Measurements from ENCODE around the gene OPCML.

Gene OPCML

GRCh38 chr11:132904091-132904490 lies 628.2 kb downstream of the OPCML start:
- CTCF ChIA-PET, result no interaction called here
- H3K27ac ChIP-seq, result no peak overlapping the region
- DNase-seq (ENCODE audit: low spot score), result no peak
- TF ChIP-seq CTCF (conservative IDR thresholded peaks at IDR 0.05; ENCODE audit: low read depth), result no peak
- POLR2A ChIA-PET (ENCODE audit: low non-redundant PET), result no interaction called here

DNA sequence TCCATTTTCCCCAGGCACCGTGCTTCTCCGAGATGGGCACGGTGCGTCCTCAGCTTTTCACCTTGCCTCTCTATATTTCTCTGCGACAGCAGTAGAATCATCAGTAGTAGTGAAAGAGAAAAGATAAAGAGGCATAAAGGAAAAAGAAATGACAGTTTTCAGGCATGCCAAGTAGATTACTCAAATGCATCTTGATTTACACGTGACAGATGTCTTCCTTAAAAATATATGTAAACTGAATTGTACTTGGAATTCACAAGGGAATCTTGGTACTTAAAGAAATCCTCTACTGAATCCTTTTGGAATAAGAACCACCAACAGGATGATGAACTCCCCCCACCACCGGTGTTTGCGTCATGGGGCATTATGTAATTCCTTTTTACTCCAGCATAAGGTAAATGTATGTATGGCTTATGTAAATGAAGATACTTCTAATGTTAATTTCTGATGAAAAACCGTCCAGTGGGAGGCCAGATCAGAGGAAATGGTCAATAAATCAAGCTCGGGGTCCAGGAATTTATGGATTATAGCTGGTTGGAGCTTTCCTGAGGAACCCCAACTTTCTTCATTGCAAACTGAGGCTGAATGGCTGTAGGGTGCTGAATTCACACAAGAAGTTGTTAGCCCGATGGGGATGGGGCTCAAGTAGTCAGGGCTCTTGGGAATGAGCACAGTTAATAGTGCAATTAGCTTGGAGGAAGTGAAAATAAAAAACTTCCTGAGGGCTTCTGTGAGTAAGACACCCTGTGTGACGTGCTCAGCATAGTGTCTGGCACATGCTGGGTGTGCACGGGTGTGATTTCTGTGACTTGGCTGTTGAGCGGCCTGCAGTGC lies 630.4 kb downstream of the OPCML start:
- TF ChIP-seq CTCF (conservative IDR thresholded peaks at IDR 0.05; ENCODE audit: low read depth), result no peak
- ChIA-PET CTCF (no interaction called here), POLR2A (ENCODE audit: low non-redundant PET) (no interaction called here)
- DNase-seq (ENCODE audit: low spot score), result no peak
- H3K27ac ChIP-seq, result no peak overlapping the region

- CTCF ChIA-PET, result no interaction called here
- no peak overlapping the region for H3K27ac ChIP-seq
- POLR2A ChIA-PET (ENCODE audit: low non-redundant PET), result no interaction called here
- DNase-seq (ENCODE audit: low spot score), result no peak
- TF ChIP-seq CTCF (conservative IDR thresholded peaks at IDR 0.05; ENCODE audit: low read depth), result no peak
Measured at GRCh38 chr11:132898676-132899075, 633.6 kb downstream of the OPCML start.

GRCh38 chr11:132898021-132898420 lies 634.3 kb downstream of the OPCML start:
- CTCF ChIA-PET, result interaction anchor here (0.6 kb wide), 1 partner anchor 10 kb away, joined by 3 read pairs; no protein-coding TSS in a partner anchor
- DNase-seq (ENCODE audit: low spot score), result no peak
- POLR2A ChIA-PET (ENCODE audit: low non-redundant PET), result no interaction called here
- H3K27ac ChIP-seq, result no peak overlapping the region
- TF ChIP-seq CTCF (conservative IDR thresholded peaks at IDR 0.05; ENCODE audit: low read depth), result no peak

DNA sequence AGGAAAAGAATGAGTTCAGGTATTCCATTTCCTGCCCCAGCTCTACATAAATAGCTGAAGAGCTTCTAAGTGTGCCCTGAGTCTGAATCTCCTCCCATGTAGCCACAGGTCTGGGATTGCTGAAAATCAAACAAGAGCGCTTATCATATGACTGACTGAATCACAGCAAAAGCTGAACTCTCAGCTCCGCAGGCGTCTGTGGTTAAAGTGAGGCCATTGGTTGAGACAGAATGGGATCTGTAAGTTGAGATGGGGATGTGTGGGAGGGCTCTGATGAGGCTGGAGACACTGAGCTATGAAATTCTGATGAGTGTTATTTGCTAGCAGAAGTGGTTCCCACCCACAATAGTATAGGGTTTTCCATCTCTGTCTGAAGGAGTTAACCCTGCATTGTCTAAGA lies 637.0 kb downstream of the OPCML start:
- ChIA-PET POLR2A (ENCODE audit: low non-redundant PET) (no interaction called here), CTCF (no interaction called here)
- TF ChIP-seq CTCF (conservative IDR thresholded peaks at IDR 0.05; ENCODE audit: low read depth), result no peak
- DNase-seq (ENCODE audit: low spot score), result no peak
- H3K27ac ChIP-seq, result no peak overlapping the region

DNA sequence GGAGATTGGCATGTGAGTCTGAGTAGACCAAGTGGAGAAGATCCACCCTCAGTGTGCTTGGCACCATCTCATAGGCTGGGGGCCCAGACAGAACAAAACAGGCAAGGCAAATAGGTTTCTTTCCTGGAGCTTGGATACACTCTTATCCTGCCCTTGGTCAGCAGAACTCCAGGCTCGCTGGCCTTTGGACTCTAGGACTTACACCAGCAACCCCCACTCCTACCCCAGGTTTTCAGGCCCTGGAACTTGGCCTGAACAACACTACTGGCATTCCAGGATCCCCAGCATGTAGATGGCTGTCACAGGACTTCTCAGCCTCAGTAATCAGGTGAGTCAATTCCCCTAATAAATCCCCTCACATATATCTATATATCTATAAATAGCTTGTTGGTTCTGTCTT lies 637.7 kb downstream of the OPCML start:
- ChIA-PET POLR2A (ENCODE audit: low non-redundant PET) (no interaction called here), CTCF (no interaction called here)
- TF ChIP-seq CTCF (conservative IDR thresholded peaks at IDR 0.05; ENCODE audit: low read depth), result no peak
- DNase-seq (ENCODE audit: low spot score), result no peak
- H3K27ac ChIP-seq, result no peak overlapping the region
